ENCODE results near the gene LIMCH1. TPM values are rescaled to one million over a fixed set of nuclear protein-coding genes. Genes with fewer than 3 reads are reported as not detected.
A peak's percentile ranks its signal among the peaks of the same experiment; 100 is the strongest.

LIMCH1 gene
- total RNA-seq, 2 donors from 2014 or later, result 3.1 to 5.8 TPM

GRCh38 chr4:41748571-41749475, 210.9 kb downstream of the LIMCH1 start, which contains the start of gene PHOX2B:
Gene PHOX2B (minus strand): TSS chr4:41748725. CDS start chr4:41748610, 115 bp downstream.
- Histone ChIP-seq H3K4me1 (ENCODE audit: control insufficient read depth, insufficient read depth, low read length) (no peaks in the 10 kb centered on the region), H3K36me3 (ENCODE audit: control insufficient read depth, insufficient read depth, low read length) (no peaks in the 10 kb centered on the region), H3K9ac (ENCODE audit: extremely low read depth, low read length, poor library complexity, severe bottlenecking) (no peak within 1 kb of the TSS), H3K4me3 (ENCODE audit: low read length) (peak within 1 kb of the TSS; percentile 64), H3K9me3 (ENCODE audit: control insufficient read depth, low read length) (peaks cover 16% of the 10 kb centered on the region), H3K27me3 (ENCODE audit: control insufficient read depth, insufficient read depth, low read length, poor library complexity, severe bottlenecking) (peaks cover 99% of the 10 kb centered on the region), H3K27ac (ENCODE audit: low read depth, low read length) (no peak within 1 kb of the TSS)
- WGBS, 2 experiments (ENCODE audit: insufficient coverage in 1 of 2, insufficient read length in 1 of 2), result 4 to 6% methylated on average over 5 to 12 of the region's 15 CpGs
- no peak for DNase-seq
- H3K36me3 Mint-ChIP-seq (ENCODE audit: low read depth), result no peaks in the 10 kb centered on the region
- TF ChIP-seq CTCF (conservative IDR thresholded peaks at IDR 0.05), result no peak
- H3K27me3 Mint-ChIP-seq (ENCODE audit: insufficient read depth), result peaks cover 98% of the 10 kb centered on the region
- H3K9me3 Mint-ChIP-seq, result peaks cover 16% of the 10 kb centered on the region
- H3K4me3 Mint-ChIP-seq, result peak within 1 kb of the TSS; percentile 33
- no peak within 1 kb of the TSS for H3K27ac Mint-ChIP-seq
- peaks cover 34% of the 10 kb centered on the region for H3K4me1 Mint-ChIP-seq

GRCh38 chr4:41749631-41750039, 211.7 kb downstream of the LIMCH1 start:
- 6 to 7% methylated on average over 5 to 12 of the region's 12 CpGs for WGBS, 2 experiments (ENCODE audit: insufficient coverage in 1 of 2, insufficient read length in 1 of 2)
- Mint-ChIP-seq H3K9me3 (peaks cover 11% of the 10 kb centered on the region), H3K4me3 (no peak overlapping the region), H3K27ac (no peak overlapping the region), H3K4me1 (peaks cover 34% of the 10 kb centered on the region), H3K36me3 (ENCODE audit: low read depth) (no peaks in the 10 kb centered on the region), H3K27me3 (ENCODE audit: insufficient read depth) (peaks cover 98% of the 10 kb centered on the region)
- Histone ChIP-seq H3K27me3 (ENCODE audit: control insufficient read depth, insufficient read depth, low read length, poor library complexity, severe bottlenecking) (peaks cover 99% of the 10 kb centered on the region), H3K27ac (ENCODE audit: low read depth, low read length) (no peak overlapping the region), H3K9ac (ENCODE audit: extremely low read depth, low read length, poor library complexity, severe bottlenecking) (no peak overlapping the region), H3K9me3 (ENCODE audit: control insufficient read depth, low read length) (peaks cover 9% of the 10 kb centered on the region), H3K4me3 (ENCODE audit: low read length) (no peak overlapping the region), H3K4me1 (ENCODE audit: control insufficient read depth, insufficient read depth, low read length) (no peaks in the 10 kb centered on the region), H3K36me3 (ENCODE audit: control insufficient read depth, insufficient read depth, low read length) (no peaks in the 10 kb centered on the region)
- no peak for TF ChIP-seq CTCF (conservative IDR thresholded peaks at IDR 0.05)
- DNase-seq, result peak; percentile 55

Other genes starting within 250 kb of the LIMCH1 start
- not detected for gene PHOX2B, start 210.6 kb downstream of the LIMCH1 start, total RNA-seq